ENCODE data around the gene GABRB1.

The GABRB1 gene

GRCh38 chr4:47471064-47471463 is 439.7 kb downstream of the GABRB1 start:
- no peak for DNase-seq (ENCODE audit: low spot score)

GRCh38 chr4:47471591-47471990 is 440.2 kb downstream of the GABRB1 start:
- DNase-seq (ENCODE audit: low spot score), result no peak

- DNase-seq (ENCODE audit: low spot score), result no peak
Observed at GRCh38 chr4:47473141-47473750, 441.9 kb downstream of the GABRB1 start.

GRCh38 chr4:47474799-47475198 is 443.4 kb downstream of the GABRB1 start:
- no peak for DNase-seq (ENCODE audit: low spot score)

GRCh38 chr4:47475411-47475810 is 444.0 kb downstream of the GABRB1 start:
- no peak for DNase-seq (ENCODE audit: low spot score)
